ENCODE results near the gene MARCHF4. TPM values are rescaled to one million over a fixed set of nuclear protein-coding genes. Genes with fewer than 3 reads are reported as not detected.
A peak's percentile ranks its signal among the peaks of the same experiment; 100 is the strongest.

MARCHF4 gene
- total RNA-seq, 2 experiments from 2014 or later, result not detected

- ChIA-PET POLR2A (no interaction called here), CTCF (interaction anchor here (0.9 to 1.3 kb wide), 4 partner anchors 11 to 689 kb away, joined by 3 to 4 read pairs (median 4); no protein-coding TSS in a partner anchor)
- H3K9me3 Mint-ChIP-seq (ENCODE audit: low read depth), result no peaks in the 10 kb centered on the region
- DNase-seq, result no peak
- no peak overlapping the region for H3K4me3 Mint-ChIP-seq
- H3K27me3 Mint-ChIP-seq, result peaks cover 33% of the 10 kb centered on the region
- ATAC-seq, result no peak
- no peaks in the 10 kb centered on the region for H3K36me3 Mint-ChIP-seq (ENCODE audit: low read depth)
- peaks cover 7% of the 10 kb centered on the region for H3K4me1 Mint-ChIP-seq
- intact Hi-C loops (cut with DNase I, micrococcal nuclease), result no loop called here
- no peak overlapping the region for H3K27ac Mint-ChIP-seq
Measured at GRCh38 chr2:216366777-216367471, 5.4 kb downstream of the MARCHF4 start.

- peak; percentile 36 for ATAC-seq
- CTCF ChIA-PET, result no interaction called here
- intact Hi-C loops (cut with DNase I, micrococcal nuclease), result no loop called here
Measured at GRCh38 chr2:216365518-216365917, 6.8 kb downstream of the MARCHF4 start.

GRCh38 chr2:216363221-216363620 lies 9.1 kb downstream of the MARCHF4 start:
- H3K27me3 Mint-ChIP-seq, result peaks cover 9% of the 10 kb centered on the region
- no peak overlapping the region for H3K4me3 Mint-ChIP-seq
- intact Hi-C loops (cut with DNase I, micrococcal nuclease), result no loop called here
- H3K36me3 Mint-ChIP-seq (ENCODE audit: low read depth), result no peaks in the 10 kb centered on the region
- no peaks in the 10 kb centered on the region for H3K4me1 Mint-ChIP-seq
- ATAC-seq (no peak), DNase-seq (no peak)
- no peaks in the 10 kb centered on the region for H3K9me3 Mint-ChIP-seq (ENCODE audit: low read depth)
- ChIA-PET CTCF (interaction anchor here (0.6 to 1.1 kb wide), 4 partner anchors 9 to 303 kb away, joined by 3 to 4 read pairs (median 3); no protein-coding TSS in a partner anchor), POLR2A (no interaction called here)
- no peak overlapping the region for H3K27ac Mint-ChIP-seq

More at GRCh38 chr2:216365518-216365917, 6.8 kb downstream of the MARCHF4 start:
- Mint-ChIP-seq H3K4me3 (no peak overlapping the region), H3K36me3 (ENCODE audit: low read depth) (no peaks in the 10 kb centered on the region), H3K27ac (no peak overlapping the region), H3K9me3 (ENCODE audit: low read depth) (no peaks in the 10 kb centered on the region), H3K4me1 (peaks cover 1% of the 10 kb centered on the region), H3K27me3 (peaks cover 27% of the 10 kb centered on the region)
- POLR2A ChIA-PET, result interaction anchor here (1.0 kb wide), 1 partner anchor 17 kb away, joined by 4 read pairs; no protein-coding TSS in a partner anchor
- DNase-seq, result no peak

- DNase-seq (no peak), ATAC-seq (no peak)
- POLR2A ChIA-PET, result no interaction called here
- no peaks in the 10 kb centered on the region for H3K36me3 Mint-ChIP-seq (ENCODE audit: low read depth)
- CTCF ChIA-PET, result interaction anchor here (0.6 to 0.9 kb wide), 3 partner anchors 8 to 676 kb away, joined by 3 to 4 read pairs (median 3); no protein-coding TSS in a partner anchor
- H3K9me3 Mint-ChIP-seq (ENCODE audit: low read depth), result no peaks in the 10 kb centered on the region
- H3K4me1 Mint-ChIP-seq, result no peaks in the 10 kb centered on the region
- H3K27me3 Mint-ChIP-seq, result peaks cover 6% of the 10 kb centered on the region
- H3K4me3 Mint-ChIP-seq, result no peak overlapping the region
- no peak overlapping the region for H3K27ac Mint-ChIP-seq
- intact Hi-C loops (cut with DNase I, micrococcal nuclease), result no loop called here
Measured at GRCh38 chr2:216362730-216363129, 9.6 kb downstream of the MARCHF4 start.

GRCh38 chr2:216355711-216356110 lies 16.6 kb downstream of the MARCHF4 start:
- ChIA-PET CTCF (no interaction called here), POLR2A (no interaction called here)
- Mint-ChIP-seq H3K27ac (no peak overlapping the region), H3K4me3 (no peak overlapping the region), H3K9me3 (ENCODE audit: low read depth) (no peaks in the 10 kb centered on the region), H3K36me3 (ENCODE audit: low read depth) (no peaks in the 10 kb centered on the region), H3K27me3 (no peaks in the 10 kb centered on the region), H3K4me1 (peaks cover 39% of the 10 kb centered on the region)
- intact Hi-C loops (cut with DNase I, micrococcal nuclease), result no loop called here
- DNase-seq (no peak), ATAC-seq (no peak)

- H3K4me3 Mint-ChIP-seq, result no peak overlapping the region
Measured at GRCh38 chr2:216354306-216354705, 18.0 kb downstream of the MARCHF4 start.

GRCh38 chr2:216352653-216353270 lies 19.5 kb downstream of the MARCHF4 start:
- ATAC-seq (no peak), DNase-seq (no peak)
- peak overlapping the region; percentile 70 for H3K27ac Mint-ChIP-seq
- H3K9me3 Mint-ChIP-seq (ENCODE audit: low read depth), result no peaks in the 10 kb centered on the region
- CTCF ChIA-PET, result interaction anchor here (0.5 to 2.7 kb wide), 6 partner anchors 9 to 51 kb away, joined by 3 to 12 read pairs (median 5); no protein-coding TSS in a partner anchor
- peaks cover 66% of the 10 kb centered on the region for H3K4me1 Mint-ChIP-seq
- no peak overlapping the region for H3K4me3 Mint-ChIP-seq
- intact Hi-C loops (cut with DNase I, micrococcal nuclease), result loop anchor here in 1 of 2 experiments (5.0 kb wide), 1 partner anchor 50 kb away; no protein-coding TSS in a partner anchor
- no peaks in the 10 kb centered on the region for H3K36me3 Mint-ChIP-seq (ENCODE audit: low read depth)
- no peaks in the 10 kb centered on the region for H3K27me3 Mint-ChIP-seq
- POLR2A ChIA-PET, result interaction anchor here (1.3 kb wide), 1 partner anchor 157 kb away, joined by 5 read pairs; no protein-coding TSS in a partner anchor

More at GRCh38 chr2:216354306-216354705, 18.0 kb downstream of the MARCHF4 start:
- no peaks in the 10 kb centered on the region for H3K9me3 Mint-ChIP-seq (ENCODE audit: low read depth)
- POLR2A ChIA-PET, result interaction anchor here (1.0 kb wide), 1 partner anchor 10 kb away, joined by 6 read pairs; no protein-coding TSS in a partner anchor
- H3K4me1 Mint-ChIP-seq, result peaks cover 53% of the 10 kb centered on the region
- H3K27ac Mint-ChIP-seq, result no peak overlapping the region
- H3K36me3 Mint-ChIP-seq (ENCODE audit: low read depth), result no peaks in the 10 kb centered on the region
- CTCF ChIA-PET, result interaction anchor here (1.1 to 2.7 kb wide), 3 partner anchors 9 to 34 kb away, joined by 3 to 7 read pairs (median 7); no protein-coding TSS in a partner anchor
- no peak for DNase-seq
- intact Hi-C loops (cut with DNase I, micrococcal nuclease), result loop anchor here in 1 of 2 experiments (5.0 kb wide), 1 partner anchor 48 kb away; no protein-coding TSS in a partner anchor
- H3K27me3 Mint-ChIP-seq, result no peaks in the 10 kb centered on the region
- no peak for ATAC-seq

- H3K36me3 Mint-ChIP-seq (ENCODE audit: low read depth), result no peaks in the 10 kb centered on the region
- H3K4me3 Mint-ChIP-seq, result no peak overlapping the region
- ChIA-PET POLR2A (no interaction called here), CTCF (interaction anchor here (1.0 kb wide), 1 partner anchor 41 kb away, joined by 3 read pairs; no protein-coding TSS in a partner anchor)
- H3K27me3 Mint-ChIP-seq, result no peaks in the 10 kb centered on the region
- DNase-seq (no peak), ATAC-seq (no peak)
- H3K4me1 Mint-ChIP-seq, result peaks cover 80% of the 10 kb centered on the region
- H3K27ac Mint-ChIP-seq, result peak overlapping the region; percentile 37
- intact Hi-C loops (cut with DNase I, micrococcal nuclease), result loop anchor here (2.0 to 5.0 kb wide), 3 partner anchors 51 to 871 kb away; partner anchors contain the start of gene RPL37A (in 1 of the 2)
- H3K9me3 Mint-ChIP-seq (ENCODE audit: low read depth), result no peaks in the 10 kb centered on the region
Measured at GRCh38 chr2:216351172-216351925, 20.9 kb downstream of the MARCHF4 start.

- H3K4me3 Mint-ChIP-seq, result no peak overlapping the region
- peak; percentile 61 for DNase-seq
- H3K36me3 Mint-ChIP-seq (ENCODE audit: low read depth), result no peaks in the 10 kb centered on the region
- peaks cover 88% of the 10 kb centered on the region for H3K4me1 Mint-ChIP-seq
- no peak overlapping the region for H3K27ac Mint-ChIP-seq
- no peaks in the 10 kb centered on the region for H3K9me3 Mint-ChIP-seq (ENCODE audit: low read depth)
- ATAC-seq, result peak; percentile 61
- intact Hi-C loops (cut with DNase I, micrococcal nuclease), result loop anchor here (1.0 to 5.0 kb wide), 4 partner anchors 52 to 872 kb away; partner anchors contain the start of genes RPL37A (in 1 of the 2) and SMARCAL1 (in 1 of the 2)
- ChIA-PET POLR2A (no interaction called here), CTCF (interaction anchor here (0.8 to 1.0 kb wide), 3 partner anchors 9 to 318 kb away, joined by 3 to 4 read pairs (median 3); no protein-coding TSS in a partner anchor)
- no peaks in the 10 kb centered on the region for H3K27me3 Mint-ChIP-seq
Measured at GRCh38 chr2:216350214-216350791, 22.0 kb downstream of the MARCHF4 start.

- Mint-ChIP-seq H3K9me3 (ENCODE audit: low read depth) (no peaks in the 10 kb centered on the region), H3K4me3 (no peak overlapping the region), H3K36me3 (ENCODE audit: low read depth) (no peaks in the 10 kb centered on the region), H3K27ac (peak overlapping the region; percentile 28), H3K27me3 (no peaks in the 10 kb centered on the region), H3K4me1 (peaks cover 87% of the 10 kb centered on the region)
- ATAC-seq (peak; percentile 40), DNase-seq (peak; percentile 16)
- POLR2A ChIA-PET, result interaction anchor here (0.9 kb wide), 1 partner anchor 17 kb away, joined by 4 read pairs; no protein-coding TSS in a partner anchor
- CTCF ChIA-PET, result interaction anchor here (0.7 to 1.2 kb wide), 2 partner anchors 23 to 245 kb away, joined by 3 read pairs; no protein-coding TSS in a partner anchor
- intact Hi-C loops (cut with DNase I, micrococcal nuclease), result loop anchor here (1.0 to 5.0 kb wide), 10 partner anchors 21 to 317 kb away; partner anchors contain the start of gene MARCHF4 (in 1 of the 2)
Measured at GRCh38 chr2:216349366-216349765, 22.9 kb downstream of the MARCHF4 start.
